ENCODE data around the gene GAK.
A peak's percentile ranks its signal among the peaks of the same experiment; 100 is the strongest.
"Not testable (repeated sequence)": the region's sequence is repeated elsewhere in the genome, so short reads cannot be mapped to it uniquely, and the experiment has no call there.

Gene GAK

DNA sequence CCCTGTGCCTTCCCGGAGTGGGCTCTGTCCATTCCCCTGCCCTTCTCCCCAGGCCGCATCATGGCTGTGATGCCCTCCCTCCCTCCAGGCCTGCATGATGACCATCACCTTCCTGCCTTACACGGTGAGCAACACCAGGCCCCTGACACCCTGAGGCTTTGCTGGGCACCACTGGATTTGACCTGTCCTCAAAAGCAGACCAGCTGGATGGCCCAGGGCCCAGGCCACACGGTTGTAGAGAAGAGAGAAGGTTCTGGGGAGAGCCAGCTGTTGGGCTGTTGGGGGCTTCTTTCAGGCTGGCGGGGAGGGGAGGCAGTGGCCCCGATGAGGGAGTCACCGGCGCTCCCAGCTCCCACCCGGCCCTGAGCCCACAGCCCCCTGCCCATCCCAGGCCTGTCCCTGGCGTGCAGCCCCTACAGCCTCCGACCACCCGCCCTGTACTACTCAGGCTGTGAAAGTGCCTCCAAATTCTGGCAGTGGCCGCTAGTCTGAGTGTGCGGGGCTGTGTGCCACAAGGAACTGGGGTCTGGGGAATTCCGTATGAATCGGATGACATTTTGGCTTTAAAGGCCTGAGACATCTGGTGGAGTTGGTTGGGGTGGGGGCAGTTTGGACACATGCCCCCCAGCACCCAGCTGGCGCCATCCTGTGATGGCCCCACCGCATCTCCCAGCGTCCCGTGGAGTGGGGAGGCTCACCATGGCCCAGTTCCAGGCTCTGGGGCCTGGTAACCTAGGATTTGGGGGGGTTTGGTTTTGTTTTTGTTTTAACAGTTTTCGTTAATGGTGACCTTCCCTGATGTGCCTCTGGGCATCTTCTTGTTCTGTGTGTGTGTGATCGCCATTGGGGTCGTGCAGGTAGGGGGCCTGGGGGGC lies 19.7 kb upstream of the GAK start:
- no peak for DNase-seq

- DNase-seq, result no peak
Measured at GRCh38 chr4:951186-951585, 19.1 kb upstream of the GAK start.

DNA sequence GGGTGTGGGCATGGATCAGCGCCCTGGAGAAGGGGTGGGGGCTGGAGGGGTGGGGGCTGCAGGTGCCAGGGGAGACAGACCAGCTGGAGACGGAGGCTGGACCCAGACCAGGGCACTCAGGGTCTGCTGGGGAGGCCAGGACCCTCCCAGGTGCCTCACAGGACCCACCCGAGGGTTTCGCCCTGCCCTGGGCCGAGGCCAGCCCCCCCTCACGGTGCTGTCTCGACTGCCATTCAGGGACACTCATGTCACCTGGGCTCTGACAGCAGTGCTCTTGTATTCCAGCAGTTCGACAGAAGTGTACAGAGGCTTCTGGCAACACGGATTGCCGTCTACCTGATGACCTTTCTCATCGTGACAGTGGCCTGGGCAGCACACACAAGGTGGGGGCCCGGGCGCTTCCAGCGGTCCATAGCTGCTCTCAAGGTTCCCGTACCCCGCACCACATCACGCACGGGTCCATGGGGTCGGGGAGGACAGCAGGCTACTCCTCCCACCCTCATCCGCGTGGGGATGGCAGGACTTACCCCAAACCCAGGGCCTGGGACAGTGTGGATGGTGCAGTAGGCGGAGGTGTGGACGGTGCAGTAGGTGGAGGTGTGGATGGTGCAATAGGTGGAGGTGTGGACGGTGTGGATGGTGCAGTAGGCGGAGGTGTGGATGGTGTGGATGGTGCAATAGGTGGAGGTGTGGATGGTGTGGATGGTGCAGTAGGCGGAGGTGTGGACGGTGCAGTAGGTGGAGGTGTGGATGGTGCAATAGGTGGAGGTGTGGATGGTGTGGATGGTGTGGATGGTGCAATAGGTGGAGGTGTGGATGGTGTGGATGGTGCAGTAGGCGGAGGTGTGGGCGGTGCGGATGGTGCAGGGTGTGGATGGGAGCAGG lies 18.3 kb upstream of the GAK start:
- DNase-seq, result no peak

GRCh38 chr4:949656-950055 lies 17.5 kb upstream of the GAK start:
- DNase-seq, result no peak

DNA sequence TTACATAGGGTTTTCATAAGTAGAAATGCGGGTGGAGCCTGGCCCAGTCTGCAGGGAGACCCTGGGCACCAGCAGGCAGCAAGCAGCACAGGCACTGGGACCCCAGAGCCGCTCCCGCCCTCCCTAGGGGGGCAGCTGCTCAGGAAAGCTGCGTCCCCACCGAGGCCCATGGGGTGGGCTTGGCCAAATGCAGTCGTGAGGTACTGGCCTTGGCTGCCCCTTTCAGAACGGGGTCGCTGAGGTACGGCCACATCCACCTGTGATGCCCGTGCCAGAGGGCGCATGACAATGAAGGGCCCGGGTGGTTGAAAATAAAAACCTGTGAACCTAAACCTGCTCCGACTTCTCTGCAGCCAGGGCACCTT lies 16.8 kb upstream of the GAK start:
- no peak for DNase-seq

DNA sequence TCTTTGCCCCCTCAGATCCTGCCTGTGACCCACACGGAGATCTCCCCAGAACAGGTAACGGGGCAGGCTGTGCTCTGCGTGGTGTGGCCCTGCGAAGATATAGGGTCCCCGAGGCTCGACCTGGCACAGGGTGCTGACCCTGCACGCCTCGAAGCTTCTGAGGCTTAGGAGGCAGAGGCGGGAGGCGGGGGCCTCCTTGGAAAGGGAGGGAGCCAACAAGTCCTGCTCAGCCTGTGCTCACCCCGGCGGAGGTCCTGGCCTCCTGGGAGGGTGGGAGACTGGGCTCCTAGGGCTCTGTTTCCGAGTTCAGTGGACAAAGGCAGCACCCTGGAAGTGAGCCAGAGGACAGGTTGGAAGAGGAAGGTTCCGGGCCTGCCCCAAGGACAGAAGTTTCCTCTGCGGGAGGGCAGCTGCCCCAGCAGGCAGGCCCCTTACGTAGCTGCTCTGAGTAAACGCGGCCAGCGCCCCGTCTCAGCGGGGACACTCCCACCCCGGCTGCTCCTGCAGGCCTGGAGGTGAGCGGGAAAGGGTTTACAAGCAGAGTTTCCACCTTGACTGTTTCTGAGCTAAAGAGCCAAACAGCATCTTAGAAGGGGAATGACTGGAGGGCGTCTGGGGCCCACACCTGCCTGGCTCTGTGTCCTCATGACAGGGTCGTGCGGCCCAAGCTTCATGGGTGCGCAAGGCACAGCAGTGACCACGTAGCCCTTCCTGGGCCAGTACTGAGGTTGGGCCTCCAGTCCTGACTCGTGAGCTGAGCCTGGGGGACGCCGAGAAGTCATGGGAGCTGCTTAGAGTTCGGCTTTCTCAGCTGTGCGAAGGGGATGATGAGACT lies 16.2 kb upstream of the GAK start:
- no peak for DNase-seq

DNA sequence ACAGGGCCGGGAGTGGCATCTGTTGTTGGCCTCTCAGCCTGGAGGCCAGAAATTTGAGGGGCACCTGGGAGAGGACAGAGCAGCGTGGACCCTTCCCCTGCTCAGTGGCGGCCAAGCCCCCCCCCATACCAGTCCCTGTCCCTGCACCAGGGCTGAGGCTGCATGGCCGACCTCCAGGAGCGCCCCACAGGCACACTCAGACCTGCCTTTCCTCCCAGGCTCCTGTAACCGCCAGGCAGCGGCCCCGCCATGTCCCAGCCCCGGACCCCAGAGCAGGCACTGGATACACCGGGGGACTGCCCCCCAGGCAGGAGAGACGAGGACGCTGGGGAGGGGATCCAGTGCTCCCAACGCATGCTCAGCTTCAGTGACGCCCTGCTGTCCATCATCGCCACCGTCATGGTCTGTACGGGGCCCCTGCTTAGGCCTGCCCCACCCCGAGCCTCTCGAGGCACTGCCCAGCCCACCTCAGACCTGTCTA lies 15.4 kb upstream of the GAK start:
- DNase-seq, result no peak

DNA sequence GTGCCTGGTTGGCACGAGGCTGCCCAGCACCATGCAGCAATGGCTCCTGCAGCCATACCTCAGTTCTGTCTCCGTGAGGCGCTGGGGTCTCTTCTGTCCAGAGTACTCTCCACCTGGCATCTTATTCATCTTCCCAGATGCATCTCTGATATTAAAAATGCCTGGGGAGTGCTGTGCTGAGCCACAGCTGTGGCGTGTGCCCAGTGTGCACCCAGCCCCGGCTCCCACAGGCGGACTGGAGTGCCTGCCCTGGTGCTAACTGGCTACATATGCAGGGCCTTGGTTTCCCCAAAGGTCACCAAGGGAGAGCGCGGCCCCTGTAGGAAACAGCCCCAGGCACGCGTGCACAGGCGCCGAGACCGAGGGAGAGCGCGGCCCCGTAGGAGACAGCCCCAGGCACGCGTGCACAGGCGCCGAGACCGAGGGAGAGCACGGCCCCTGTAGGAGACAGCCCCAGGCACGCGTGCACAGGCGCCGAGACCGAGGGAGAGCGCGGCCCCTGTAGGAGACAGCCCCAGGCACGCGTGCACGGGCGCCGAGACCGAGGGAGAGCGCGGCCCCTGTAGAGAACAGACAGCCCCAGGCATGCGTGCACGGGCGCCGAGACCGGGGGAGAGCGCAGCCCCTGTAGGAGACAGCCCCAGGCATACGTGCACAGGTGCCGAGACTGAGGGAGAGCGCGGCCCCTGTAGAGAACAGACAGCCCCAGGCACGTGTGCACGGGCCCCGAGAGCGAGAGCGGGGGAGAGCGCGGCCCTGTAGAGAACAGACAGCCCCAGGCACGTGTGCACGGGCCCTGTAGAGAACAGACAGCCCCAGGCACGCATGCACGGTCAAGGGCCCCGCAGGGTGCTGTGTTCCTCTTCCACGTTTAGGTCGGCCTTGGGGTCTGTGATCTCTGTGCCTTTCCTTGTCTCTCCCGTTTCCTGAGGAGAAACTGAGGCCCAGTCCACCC lies 14.7 kb upstream of the GAK start:
- no peak for DNase-seq

DNA sequence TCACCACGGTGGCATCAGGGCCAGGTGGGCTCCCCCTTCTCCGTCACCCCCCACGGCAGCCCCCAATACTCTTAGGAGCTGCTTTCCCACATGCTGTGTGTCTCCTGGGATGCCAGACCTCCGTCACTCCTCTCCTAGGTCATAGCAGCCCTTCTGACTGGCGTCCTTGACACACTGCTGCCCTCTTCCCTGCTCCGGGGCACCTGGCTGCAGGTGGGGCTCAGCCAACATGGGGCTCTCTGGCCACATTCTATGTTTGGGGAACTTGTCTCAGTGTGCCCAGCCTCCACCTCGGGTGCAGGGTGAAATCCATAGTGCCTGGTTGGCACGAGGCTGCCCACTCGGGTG lies 14.0 kb upstream of the GAK start:
- no peak for DNase-seq

GRCh38 chr4:945274-946102 lies 13.4 kb upstream of the GAK start:
- no peak for DNase-seq

GRCh38 chr4:939508-939907 lies 7.4 kb upstream of the GAK start:
- not testable (repeated sequence) for DNase-seq

DNA sequence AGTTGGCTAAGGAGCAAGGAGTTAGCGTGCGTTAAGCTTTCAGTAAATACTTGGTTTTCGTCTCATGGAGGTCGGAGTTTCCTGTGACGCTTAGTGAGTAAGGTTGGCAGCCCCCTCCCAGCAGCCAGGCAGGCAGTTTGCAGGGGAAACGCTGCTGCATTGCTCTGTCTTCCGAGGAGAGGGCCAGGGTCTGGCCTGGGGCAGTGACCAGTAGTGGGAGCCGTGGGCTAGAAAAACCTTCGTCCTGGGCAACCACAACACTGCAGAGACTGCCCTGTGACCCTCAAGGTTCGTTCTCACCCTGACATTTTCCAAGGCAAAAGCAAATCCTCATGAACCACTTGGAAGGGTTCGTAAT lies 576 bp upstream of the GAK start:
- DNase-seq, result no peak

- peak; percentile 53 for DNase-seq
Measured at GRCh38 chr4:931194-931959, 739 bp downstream of the GAK start.

DNA sequence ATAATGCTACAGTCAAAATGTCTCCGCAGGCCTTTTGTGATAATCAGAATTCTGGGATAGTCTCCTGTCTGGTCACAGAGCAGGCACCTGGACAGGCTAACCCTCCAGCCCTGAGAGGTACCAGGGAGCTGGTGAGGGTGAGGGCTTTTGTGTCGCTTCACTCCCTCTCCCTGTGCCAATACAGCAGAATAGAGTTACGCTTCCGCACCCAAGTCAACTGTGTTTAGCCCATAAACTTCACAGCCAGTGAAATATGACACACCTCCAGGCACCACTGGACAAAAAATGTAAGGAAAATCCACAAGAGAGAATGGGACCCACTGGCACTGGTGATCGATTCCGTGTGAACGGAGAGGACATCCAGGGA lies 1.3 kb downstream of the GAK start:
- no peak for DNase-seq

DNA sequence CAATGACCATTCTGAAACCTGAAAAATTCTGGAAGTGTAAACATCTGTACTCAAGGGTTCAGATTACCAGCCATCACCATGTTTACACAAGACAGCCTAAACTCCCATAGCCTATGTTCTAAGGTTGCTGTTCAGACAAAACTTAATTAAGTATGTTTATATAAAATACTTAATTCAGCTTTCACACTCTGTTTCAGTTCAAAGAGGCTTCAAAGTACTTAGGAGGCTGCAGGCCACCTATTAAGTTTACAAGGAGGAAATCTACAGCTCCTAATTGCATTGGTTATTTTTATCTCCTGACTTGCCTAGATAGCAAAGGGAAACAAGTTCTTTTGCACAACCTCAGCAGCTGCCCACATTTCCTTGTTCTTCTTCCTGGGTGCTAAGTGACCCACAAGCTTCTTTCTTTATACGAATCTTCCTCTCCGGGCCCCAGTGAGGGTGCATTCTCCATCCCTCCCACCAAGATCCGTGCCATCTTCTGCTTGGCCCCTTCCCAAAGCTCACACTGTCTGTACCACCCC lies 2.0 kb downstream of the GAK start:
- no peak for DNase-seq

DNA sequence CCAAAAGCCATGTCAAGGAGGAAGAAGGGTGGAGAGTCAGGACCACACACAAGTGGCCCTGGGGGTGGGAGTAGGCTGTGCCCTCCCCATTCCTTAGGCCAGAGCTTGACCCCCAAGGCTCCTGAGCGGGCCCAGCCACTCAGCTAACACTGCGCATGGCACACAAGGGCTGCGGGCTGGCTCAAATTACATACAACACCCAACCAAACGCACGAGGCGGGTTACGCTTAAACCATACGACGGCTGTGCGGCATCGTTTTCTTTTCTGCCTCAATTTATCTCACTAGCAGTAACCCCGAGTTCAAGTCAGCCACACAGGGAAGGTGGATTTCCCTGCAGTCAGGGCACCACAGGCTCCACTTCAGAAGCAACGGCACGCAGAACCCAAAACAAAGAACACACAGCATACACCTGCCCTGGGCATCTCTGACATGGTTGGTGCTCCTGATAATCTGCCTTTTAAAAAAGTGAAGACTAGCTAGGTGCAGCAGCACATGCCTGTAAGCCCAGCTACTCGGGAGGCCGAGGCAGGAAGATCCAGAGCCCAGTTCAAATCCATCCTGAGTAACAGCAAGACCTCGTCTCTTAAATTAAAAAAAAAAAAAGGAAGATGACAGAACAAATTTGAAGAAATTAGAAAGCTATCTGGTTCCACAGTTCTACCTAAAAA lies 2.9 kb downstream of the GAK start:
- no peak for DNase-seq

DNA sequence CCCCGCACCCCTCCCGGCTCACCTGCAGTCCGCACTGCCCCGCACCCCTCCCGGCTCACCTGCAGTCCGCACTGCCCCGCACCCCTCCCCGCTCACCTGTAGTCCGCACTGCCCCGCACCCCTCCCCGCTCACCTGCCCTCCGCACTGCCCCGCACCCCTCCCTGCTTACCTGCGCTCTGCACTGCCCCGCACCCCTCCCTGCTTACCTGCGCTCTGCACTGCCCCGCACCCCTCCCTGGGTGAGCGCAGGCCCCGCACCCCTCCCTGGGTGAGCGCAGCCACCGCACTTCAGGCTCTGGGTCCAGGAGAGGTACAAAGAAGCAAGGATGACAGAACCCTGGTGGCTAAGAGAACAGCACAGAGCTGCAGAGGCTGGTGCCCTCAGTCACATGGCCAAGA lies 4.5 kb downstream of the GAK start:
- DNase-seq, result not testable (repeated sequence)

DNA sequence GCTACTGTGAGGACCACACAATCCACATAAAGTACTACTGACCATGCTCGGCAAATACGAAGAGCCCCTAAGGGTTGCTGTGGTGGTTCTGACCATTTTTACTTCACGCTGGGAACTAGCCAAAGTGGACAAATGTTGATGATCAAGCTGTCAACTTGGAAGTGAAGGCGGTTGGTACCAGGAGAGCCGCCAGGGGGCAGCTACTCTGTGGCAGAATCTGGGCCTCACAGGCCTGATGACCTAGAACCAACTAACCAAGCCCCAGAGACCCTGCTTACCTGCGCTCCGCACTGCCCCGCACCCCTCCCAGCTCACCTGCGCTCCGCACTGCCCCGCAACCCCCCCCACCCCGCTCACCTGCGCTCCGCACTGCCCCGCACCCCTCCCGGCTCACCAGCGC lies 5.6 kb downstream of the GAK start:
- no peak for DNase-seq

- DNase-seq, result no peak
Measured at GRCh38 chr4:925771-926500, 6.2 kb downstream of the GAK start.

All from EL (cell line).